K562 (cell line): ENCODE measurements around the gene SLMAP. TPM values are rescaled to one million over a fixed set of nuclear protein-coding genes. Genes with fewer than 3 reads are reported as not detected.

ENCODE experiments used
- ATAC-seq: fragments of 200-7000 bp; cut with Tn5 transposase; 3 replicates; pipeline ENCODE4 v1.9.1; 2020; ENCODE audit warnings: moderate library complexity
- BruUV-seq: library from RNA; stranded (reverse); fragments of 400-500 nt; replicated peaks from 2 replicates; lab custom pipeline; 2021; lab: Mats Ljungman, UMichigan
- CTCF ChIA-PET: fragments of 300-600 bp; formaldehyde crosslinking; extraction: SDS; loops from one replicate; lab custom pipeline; 2021; ENCODE audit warnings: low intra/inter-chr PET ratio; lab: Yijun Ruan, JAX
- POLR2A ChIA-PET: fragments of 300-600, 350-650 bp; sonication (Branson Sonifier 250); formaldehyde crosslinking; extraction: SDS; loops from one replicate; lab custom pipeline; 2021; ENCODE audit warnings: antibody characterized with exemption, inconsistent platforms; lab: Yijun Ruan, JAX
- DNase-seq, 4 experiments: peaks; one replicate each; pipeline versions ENCODE4 v3.0.0 to v3.0.0-alpha.2; 2011 to 2018; ENCODE audit warnings: low spot score in 3 of 4, mixed read lengths in 3 of 4; ENCODE audit errors: extremely low read depth in 1 of 4
- FAIRE-seq: peaks from 2 replicates; lab custom pipeline; 2011; peaks lifted over from hg19 to GRCh38; lab: Jason Lieb, UNC
- H2AFZ ChIP-seq: 2 replicates; pipeline ENCODE4 v1.6.0; 2011; ENCODE audit warnings: low read depth, low read length, control low read depth, inconsistent platforms
- H3K27ac ChIP-seq: fragments of 200-600 bp; 3 replicates; pipeline ENCODE4 v1.8.0; 2011; ENCODE audit warnings: low read depth, mild to moderate bottlenecking, control low read depth, inconsistent platforms, low read length, moderate library complexity, mixed read lengths; ENCODE audit errors: extremely low read depth
- H3K27me3 ChIP-seq, 2 experiments: fragments of 300-600 bp in 1 of 2; 2 replicates in 1 of 2; 3 replicates in 1 of 2; pipeline versions ENCODE4 v1.6.0 to v1.8.0; 2011; ENCODE audit warnings: inconsistent platforms in 2 of 2, low read length in 2 of 2, mild to moderate bottlenecking in 1 of 2, mixed read lengths in 1 of 2, moderate library complexity in 1 of 2; ENCODE audit not compliant: control insufficient read depth in 2 of 2, insufficient read depth in 2 of 2
- H3K36me3 ChIP-seq: fragments of 300-600 bp; 3 replicates; pipeline ENCODE4 v1.8.0; 2011; ENCODE audit warnings: mild to moderate bottlenecking, low read length, inconsistent platforms; ENCODE audit not compliant: control insufficient read depth, insufficient read depth
- H3K4me1 ChIP-seq, 2 experiments: fragments of 200-600 bp in 1 of 2; replicated peaks in 1 of 2; 2 replicates in 1 of 2; 3 replicates in 1 of 2; pipeline versions ENCODE4 v1.5.1 to v1.8.0; 2011; ENCODE audit warnings: inconsistent platforms in 2 of 2, low read length in 2 of 2, mild to moderate bottlenecking in 1 of 2, mixed read lengths in 1 of 2, moderate library complexity in 1 of 2; ENCODE audit not compliant: control insufficient read depth in 2 of 2, insufficient read depth in 2 of 2
- H3K4me2 ChIP-seq: 2 replicates; pipeline ENCODE4 v1.6.1; 2011; ENCODE audit warnings: low read length, control low read depth, inconsistent platforms, mixed read lengths; ENCODE audit not compliant: insufficient read depth
- H3K4me3 ChIP-seq: fragments of 200-600 bp; sonication (generic), shearing (Covaris generic); 2 replicates; pipeline ENCODE4 v1.5.1; 2016; ENCODE audit warnings: control low read depth, inconsistent platforms
- H3K79me2 ChIP-seq: fragments of 200-600 bp; 3 replicates; pipeline ENCODE4 v1.8.0; 2011; ENCODE audit warnings: low read length, inconsistent platforms; ENCODE audit not compliant: control insufficient read depth, insufficient read depth
- H3K9ac ChIP-seq, 2 experiments: 2 replicates each; pipeline versions ENCODE4 v1.6.0 to v1.6.1; 2011; ENCODE audit warnings: low read depth in 2 of 2, low read length in 2 of 2, control low read depth in 1 of 2, inconsistent platforms in 1 of 2, mild to moderate bottlenecking in 1 of 2, mixed read lengths in 1 of 2; ENCODE audit not compliant: insufficient read depth in 1 of 2
- H3K9me1 ChIP-seq: one replicate; pipeline ENCODE4 v1.6.0; 2011; ENCODE audit warnings: inconsistent platforms, mild to moderate bottlenecking, low read length, moderate library complexity; ENCODE audit not compliant: control insufficient read depth, insufficient read depth
- H3K9me3 ChIP-seq: replicated peaks from 2 replicates; pipeline ENCODE4 v1.5.1; 2011; ENCODE audit warnings: low read depth, low read length, inconsistent platforms; ENCODE audit not compliant: control insufficient read depth, insufficient read depth
- H4K20me1 ChIP-seq: replicated peaks from 2 replicates; pipeline ENCODE4 v1.6.1; 2011; ENCODE audit warnings: low read length, inconsistent platforms, mixed read lengths; ENCODE audit not compliant: control insufficient read depth, insufficient read depth
- ATF1 ChIP-seq, 2 experiments: fragments of 450-650 bp in 1 of 2; IDR thresholded peaks; 2 replicates each; pipeline ENCODE4 v1.6.1; 2016; ENCODE audit warnings: missing compliant biosample characterization in 1 of 2, missing genetic modification characterization in 1 of 2
- C11orf30 ChIP-seq: fragments of 450-650 bp; IDR thresholded peaks from 2 replicates; pipeline ENCODE4 v1.6.1; 2016; ENCODE audit warnings: low read depth, mild to moderate bottlenecking
- CEBPB ChIP-seq: fragments of 450-650 bp; IDR thresholded peaks from 2 replicates; pipeline ENCODE4 v1.6.1; 2016; ENCODE audit warnings: missing genetic modification characterization, missing compliant biosample characterization
- EP300 ChIP-seq: IDR thresholded peaks from 2 replicates; pipeline ENCODE4 v1.6.1; 2012; ENCODE audit warnings: low read length, improper control_type of control experiment
- FOXK2 ChIP-seq, 2 experiments: fragments of 450-650 bp; IDR thresholded peaks in 1 of 2; conservative IDR thresholded peaks in 1 of 2; 2 replicates each; pipeline ENCODE4 v1.6.1; 2016; ENCODE audit warnings: low read depth in 2 of 2, mild to moderate bottlenecking in 1 of 2
- JUN ChIP-seq, 2 experiments: sonication (generic) in 1 of 2; formaldehyde crosslinking in 1 of 2; IDR thresholded peaks; 2 replicates each; pipeline versions ENCODE4 v1.6.1 to v1.8.0; 2012 to 2022; ENCODE audit warnings: borderline replicate concordance in 2 of 2, mild to moderate bottlenecking in 2 of 2, improper control_type of control experiment in 1 of 2, low read depth in 1 of 2, low read length in 1 of 2, missing genetic modification reagents in 1 of 2
- MYC ChIP-seq, 2 experiments: fragments of 250-450 bp in 1 of 2; sonication (Bioruptor Pico) in 1 of 2; IDR thresholded peaks; 2 replicates each; pipeline versions ENCODE4 v1.5.1 to v1.6.1; 2012 to 2021; ENCODE audit warnings: low read depth in 2 of 2, borderline replicate concordance in 1 of 2, improper control_type of control experiment in 1 of 2, low read length in 1 of 2, mild to moderate bottlenecking in 1 of 2, moderate library complexity in 1 of 2
- NFATC3 ChIP-seq: fragments of 450-650 bp; IDR thresholded peaks from 2 replicates; pipeline ENCODE4 v1.6.1; 2017; ENCODE audit warnings: mild to moderate bottlenecking
- PREB ChIP-seq: sonication (generic); formaldehyde crosslinking; IDR thresholded peaks from 2 replicates; pipeline ENCODE4 v1.8.1; 2023; ENCODE audit warnings: mild to moderate bottlenecking, missing genetic modification reagents
- RAD51 ChIP-seq: fragments of 450-650 bp; IDR thresholded peaks from 2 replicates; pipeline ENCODE4 v1.7.1; 2016; ENCODE audit warnings: low read depth, mild to moderate bottlenecking, borderline replicate concordance
- RB1 ChIP-seq: fragments of 450-650 bp; IDR thresholded peaks from 2 replicates; pipeline ENCODE4 v1.6.1; 2017; ENCODE audit warnings: low read depth, mild to moderate bottlenecking
- SNIP1 ChIP-seq: fragments of 450-650 bp; IDR thresholded peaks from 2 replicates; pipeline ENCODE4 v1.7.1; 2017; ENCODE audit warnings: low read depth, mild to moderate bottlenecking
- SP1 ChIP-seq: sonication (generic); formaldehyde crosslinking; IDR thresholded peaks from 2 replicates; pipeline ENCODE4 v1.8.1; 2022; ENCODE audit warnings: mild to moderate bottlenecking, missing genetic modification reagents
- XRCC5 ChIP-seq: fragments of 200-400 bp; formaldehyde crosslinking; IDR thresholded peaks from 2 replicates; pipeline ENCODE4 v1.6.1; 2017; ENCODE audit warnings: low read depth, mild to moderate bottlenecking, low read length
- ZNF253 ChIP-seq: fragments of 250-450 bp; sonication (Bioruptor Pico); conservative IDR thresholded peaks from 2 replicates; pipeline ENCODE4 v1.6.1; 2021; ENCODE audit warnings: mild to moderate bottlenecking
- ZNF586 ChIP-seq: fragments of 450-650 bp; formaldehyde crosslinking; conservative IDR thresholded peaks from 2 replicates; pipeline ENCODE4 v1.4.0; 2020; ENCODE audit warnings: mild to moderate bottlenecking, moderate library complexity
- ZNF695 ChIP-seq: fragments of 450-650 bp; formaldehyde crosslinking; IDR thresholded peaks from 2 replicates; pipeline ENCODE4 v1.4.0; 2020; ENCODE audit warnings: mild to moderate bottlenecking, moderate library complexity
- WGBS: fragments of 100-300 bp; shearing (Covaris generic); methylation state at CpG from one replicate; pipeline ENCODE4 v1.1.6; 2016; ENCODE audit warnings: low coverage, mixed read lengths; ENCODE audit not compliant: insufficient coverage; ENCODE audit errors: missing lambda C conversion rate; 5-methylcytosine and 5-hydroxymethylcytosine counted together
- in situ Hi-C: fragments of 300-500 bp; cut with MboI; formaldehyde crosslinking; loops from 4 replicates; pipeline ENCODE4 v1.15.0; 2018; ENCODE audit warnings: inconsistent platforms, mixed read lengths
- intact Hi-C: fragments of 100-400 bp; cut with micrococcal nuclease; formaldehyde crosslinking; loops from 2 replicates; pipeline ENCODE4 v1.14.2; 2022
- polyA plus RNA-seq, 8 experiments: library from polyadenylated mRNA; depleted of rRNA in 4 of 8; stranded (reverse) in 5 of 8; unstranded in 3 of 8; fragments of >200 nt; fragmentation: Nextera tagmentation in 2 of 8; fragmentation: Illumina TruSeq in 1 of 8; extraction: Ambion mirVana in 2 of 8; extraction: Trizol in 1 of 8; gene quantifications; 2 replicates each; pipeline versions ENCODE4 v1.2.1 to v1.2.3, GENCODE V29; 2011 to 2014; ENCODE audit warnings: inconsistent platforms in 1 of 8, missing spikeins in 1 of 8
- total RNA-seq, 7 experiments: library from RNA; depleted of rRNA in 6 of 7; stranded (reverse); fragments of >200 nt in 6 of 7; fragmentation: Illumina TruSeq in 2 of 7; extraction: Trizol in 2 of 7; gene quantifications; 2 replicates each; pipeline versions ENCODE4 v1.2.1 to v1.2.3, GENCODE V29; 2011 to 2021; ENCODE audit warnings: low replicate concordance in 1 of 7

SLMAP gene
- total and polyA plus RNA-seq, 9 of the 15 experiments (the other 6 are each of a cell fraction or from before 2014, with no cell fraction given): 12.1 to 50.7 (median 28.3) TPM

DNA sequence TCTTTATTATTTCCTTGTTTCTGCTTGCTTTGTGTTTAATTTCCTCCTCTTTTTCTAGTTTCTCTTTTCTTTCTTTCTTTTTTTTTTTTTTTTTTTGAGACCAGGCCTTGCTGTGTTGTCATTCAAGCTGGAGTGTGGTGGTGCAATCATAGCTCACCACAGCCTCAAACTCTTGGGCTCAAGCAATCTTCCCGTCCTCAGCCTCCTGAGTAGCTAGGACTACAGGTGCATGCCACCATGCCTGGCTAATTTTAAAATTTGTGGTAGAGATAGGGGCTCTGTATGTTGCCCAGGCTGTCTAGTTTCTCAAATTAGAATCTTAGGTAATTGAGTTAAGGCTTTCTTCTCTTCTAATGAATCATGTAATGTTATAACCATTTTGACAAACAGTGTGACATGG, 22.4 kb downstream of the SLMAP start:
- no peak for TF ChIP-seq ZNF695 (CRISPR knock-in tag)
- TF ChIP-seq EP300: no peak
- no peak for TF ChIP-seq ATF1 (CRISPR knock-in tag; IDR thresholded peaks at IDR 0.05)
- TF ChIP-seq ATF1 (tag; IDR thresholded peaks at IDR 0.05): no peak
- TF ChIP-seq CEBPB (tag): peak; percentile 41; the same call in 1 of the 2 replicates
- no peak for TF ChIP-seq JUN (IDR thresholded peaks at IDR 0.05; ENCODE audit: borderline replicate concordance, low read depth, low read length)
- TF ChIP-seq JUN (CRISPR knock-in tag; IDR thresholded peaks at IDR 0.05; ENCODE audit: borderline replicate concordance): no peak
- TF ChIP-seq NFATC3: no peak
- no TSS peak for BruUV-seq
- Histone ChIP-seq H2AFZ (no peak overlapping the region), H3K36me3 (0 out of 3 replicates have a peak, but pooled peaks cover 3% of the 10 kb centered on the region), H3K9me3 (no peaks in the 10 kb centered on the region), H4K20me1 (no peaks in the 10 kb centered on the region), H3K4me1 (peaks cover 6 to 7% of the 10 kb centered on the region in 2 experiments; a peak in 3 of 5 replicates), H3K27ac (no peak overlapping the region), H3K27me3 (no peaks in the 10 kb centered on the region), H3K4me2 (no peak overlapping the region), H3K79me2 (peaks cover 80% of the 10 kb centered on the region), H3K4me3 (no peak overlapping the region), H3K9me1 (no peaks in the 10 kb centered on the region), H3K9ac (no peak overlapping the region)
- DNase-seq (no peak), ATAC-seq (peak; percentile 66; the same call in 2 of the 3 replicates), FAIRE-seq (peak; percentile 54)
- CTCF ChIA-PET: no interaction called here
- in situ Hi-C loops: no loop called here
- intact Hi-C loops: no loop called here
- WGBS: 43% methylated on average over 1 of the region's 1 CpG
- POLR2A ChIA-PET: no interaction called here

DNA sequence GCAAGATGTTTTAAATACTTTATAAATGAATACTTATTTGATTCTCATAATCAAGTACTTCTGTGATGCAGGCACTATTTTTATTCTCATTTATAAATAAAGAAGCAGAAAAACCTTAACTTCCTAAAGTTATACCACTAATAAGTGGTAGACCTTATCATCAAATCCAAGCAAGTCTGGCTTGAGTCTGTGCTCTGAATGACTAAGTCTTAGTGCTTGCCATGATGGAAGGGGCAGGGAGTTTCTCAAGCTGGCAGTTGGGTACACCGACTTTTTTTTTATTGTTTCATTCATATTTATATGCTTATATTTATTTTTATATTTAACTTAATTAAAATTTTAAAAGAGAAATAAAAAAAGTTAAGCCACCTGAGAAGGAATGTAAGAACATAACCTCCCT, 23.6 kb downstream of the SLMAP start:
- FAIRE-seq: no peak
- Histone ChIP-seq H2AFZ (no peak overlapping the region), H3K4me3 (no peak overlapping the region), H3K27me3 (no peaks in the 10 kb centered on the region), H3K9ac (no peak overlapping the region), H3K9me3 (no peaks in the 10 kb centered on the region), H3K4me2 (no peak overlapping the region), H3K4me1 (peaks cover 11 to 18% of the 10 kb centered on the region in 2 experiments; a peak in 3 of 5 replicates), H3K36me3 (no peaks in the 10 kb centered on the region), H3K79me2 (peaks cover 81% of the 10 kb centered on the region), H3K9me1 (no peaks in the 10 kb centered on the region), H3K27ac (no peak overlapping the region), H4K20me1 (no peaks in the 10 kb centered on the region)
- intact Hi-C loops (no loop called here), in situ Hi-C loops (no loop called here)
- WGBS: 43% methylated on average over 1 of the region's 1 CpG
- ATAC-seq: no peak
- CTCF ChIA-PET: no interaction called here
- DNase-seq: no peak
- no TSS peak for BruUV-seq
- POLR2A ChIA-PET: no interaction called here
- no peak for TF ChIP-seq PREB (CRISPR knock-in tag)
- no peak for TF ChIP-seq SNIP1
- no peak for TF ChIP-seq SP1 (CRISPR knock-in tag)
- no peak for TF ChIP-seq RAD51
- TF ChIP-seq RB1: no peak
- no peak for TF ChIP-seq MYC (IDR thresholded peaks at IDR 0.05; ENCODE audit: low read depth, low read length)
- TF ChIP-seq MYC (CRISPR knock-in tag; IDR thresholded peaks at IDR 0.05; ENCODE audit: borderline replicate concordance, low read depth): no peak
- TF ChIP-seq ZNF586 (CRISPR knock-in tag): no peak
- no peak for TF ChIP-seq XRCC5
- TF ChIP-seq FOXK2 (conservative IDR thresholded peaks at IDR 0.05 in 1 of 2, IDR thresholded peaks at IDR 0.05 in 1 of 2; ENCODE audit: low read depth in 2 of 2): no peak
- TF ChIP-seq C11orf30: no peak
- TF ChIP-seq ZNF253 (CRISPR knock-in tag): no peak
